ENCODE measurements around the gene PAIP2B. TPM values are rescaled to one million over a fixed set of nuclear protein-coding genes. Genes with fewer than 3 reads are reported as not detected.

PAIP2B gene
- total and polyA plus RNA-seq, 9 of the 15 experiments (the other 6 are each of a cell fraction or from before 2014, with no cell fraction given) = 0.18 to 0.38 (median 0.25) TPM

GRCh38 chr2:71220743-71221142 is 6.2 kb downstream of the PAIP2B start:
- WGBS (ENCODE audit: insufficient coverage, low coverage, missing lambda C conversion rate) = 0% methylated on average over 2 of the region's 2 CpGs
- BruUV-seq (replicated peaks) = no TSS peak
- Histone ChIP-seq H3K36me3 (ENCODE audit: control insufficient read depth, insufficient read depth, low read length) (no peaks in the 10 kb centered on the region), H3K9me3 (replicated peaks; ENCODE audit: control insufficient read depth, insufficient read depth, low read depth, low read length) (no peaks in the 10 kb centered on the region), H4K20me1 (replicated peaks; ENCODE audit: control insufficient read depth, insufficient read depth, low read length) (no peaks in the 10 kb centered on the region), H3K27ac (ENCODE audit: extremely low read depth, low read depth, low read length) (no peak overlapping the region), H3K4me2 (ENCODE audit: insufficient read depth, low read length) (no peak overlapping the region), H3K4me3 (no peak overlapping the region), H3K9ac (ENCODE audit: insufficient read depth in 1 of 2, low read depth in 2 of 2, low read length in 2 of 2) (no peak overlapping the region), H3K4me1 (replicated peaks in 1 of 2; ENCODE audit: control insufficient read depth in 2 of 2, insufficient read depth in 2 of 2, low read length in 2 of 2) (no peaks in the 10 kb centered on the region; a peak in 1 of 5 replicates), H3K27me3 (ENCODE audit: control insufficient read depth in 2 of 2, insufficient read depth in 2 of 2, low read length in 2 of 2) (peaks cover 0 to 4% of the 10 kb centered on the region in 2 experiments; a peak in 1 of 5 replicates), H2AFZ (ENCODE audit: low read depth, low read length) (no peak overlapping the region), H3K9me1 (ENCODE audit: control insufficient read depth, insufficient read depth, low read length) (no peaks in the 10 kb centered on the region), H3K79me2 (ENCODE audit: control insufficient read depth, insufficient read depth, low read length) (no peaks in the 10 kb centered on the region)
- intact Hi-C loops (cut with micrococcal nuclease) (loop anchor here (5.0 kb wide), 1 partner anchor 292 kb away; no protein-coding TSS in a partner anchor), in situ Hi-C loops (cut with MboI) (no loop called here)
- TF ChIP-seq HMGXB4 (CRISPR knock-in tag; IDR thresholded peaks at IDR 0.05) (no peak), BRD9 (IDR thresholded peaks at IDR 0.05; ENCODE audit: low read depth, partially characterized antibody) (no peak), ID3 (CRISPR knock-in tag; IDR thresholded peaks at IDR 0.05) (no peak), ID3 (tag; IDR thresholded peaks at IDR 0.05) (no peak), LARP7 (IDR thresholded peaks at IDR 0.05) (no peak), DACH1 (IDR thresholded peaks at IDR 0.05; ENCODE audit: partially characterized antibody) (no peak), SREBF2 (CRISPR knock-in tag; IDR thresholded peaks at IDR 0.05) (no peak), FOXA1 (IDR thresholded peaks at IDR 0.05; ENCODE audit: borderline replicate concordance) (no peak), DPF2 (IDR thresholded peaks at IDR 0.05) (no peak), ZNF354B (CRISPR knock-in tag; IDR thresholded peaks at IDR 0.05) (no peak), ZNF41 (CRISPR knock-in tag; conservative IDR thresholded peaks at IDR 0.05) (no peak), GATA2 (CRISPR knock-in tag; IDR thresholded peaks at IDR 0.05) (no peak), E2F3 (CRISPR knock-in tag; IDR thresholded peaks at IDR 0.05) (no peak), PHF21A (IDR thresholded peaks at IDR 0.05; ENCODE audit: borderline replicate concordance, low read depth) (no peak), MYBL2 (IDR thresholded peaks at IDR 0.05; ENCODE audit: low read depth) (no peak), MYBL2 (CRISPR knock-in tag; IDR thresholded peaks at IDR 0.05; ENCODE audit: borderline replicate concordance) (no peak), ZNF695 (CRISPR knock-in tag; IDR thresholded peaks at IDR 0.05) (no peak)
- TF ChIP-seq, protein P1, sequence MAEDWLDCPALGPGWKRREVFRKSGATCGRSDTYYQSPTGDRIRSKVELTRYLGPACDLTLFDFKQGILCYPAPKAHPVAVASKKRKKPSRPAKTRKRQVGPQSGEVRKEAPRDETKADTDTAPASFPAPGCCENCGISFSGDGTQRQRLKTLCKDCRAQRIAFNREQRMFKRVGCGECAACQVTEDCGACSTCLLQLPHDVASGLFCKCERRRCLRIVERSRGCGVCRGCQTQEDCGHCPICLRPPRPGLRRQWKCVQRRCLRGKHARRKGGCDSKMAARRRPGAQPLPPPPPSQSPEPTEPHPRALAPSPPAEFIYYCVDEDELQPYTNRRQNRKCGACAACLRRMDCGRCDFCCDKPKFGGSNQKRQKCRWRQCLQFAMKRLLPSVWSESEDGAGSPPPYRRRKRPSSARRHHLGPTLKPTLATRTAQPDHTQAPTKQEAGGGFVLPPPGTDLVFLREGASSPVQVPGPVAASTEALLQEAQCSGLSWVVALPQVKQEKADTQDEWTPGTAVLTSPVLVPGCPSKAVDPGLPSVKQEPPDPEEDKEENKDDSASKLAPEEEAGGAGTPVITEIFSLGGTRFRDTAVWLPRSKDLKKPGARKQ (CRISPR knock-in tag; IDR thresholded peaks at IDR 0.05) = no peak
- POLR2A ChIA-PET = no interaction called here
- DNase-seq (ENCODE audit: extremely low read depth in 1 of 4, low spot score in 3 of 4) (no peak), FAIRE-seq (no peak), ATAC-seq (no peak)
- CTCF ChIA-PET (ENCODE audit: low intra/inter-chr PET ratio) = no interaction called here

Data from K562 (cell line).